Measurements from ENCODE around the gene VSIR. TPM values are rescaled to one million over a fixed set of nuclear protein-coding genes. Genes with fewer than 3 reads are reported as not detected.

The VSIR gene
- total RNA-seq, 4 donors from 2014 or later: 34.1 to 51.7 (median 44.8) TPM

- DNase-seq: no peak
- intact Hi-C loops (cut with DNase I): no loop called here
- no peak for TF ChIP-seq POLR2A (IDR thresholded peaks at IDR 0.05)
- H3K9me3 ChIP-seq: no peaks in the 10 kb centered on the region
- H3K4me1 ChIP-seq: peaks cover 0 to 31% (median 9%) of the 10 kb centered on the region in 3 donors
- H3K36me3 ChIP-seq: no peaks in the 10 kb centered on the region
- no peak overlapping the region for H3K27ac ChIP-seq
- 82% methylated on average over 5 of the region's 5 CpGs for WGBS, 2 donors
- no peaks in the 10 kb centered on the region for H3K27me3 ChIP-seq
- no peak overlapping the region for H3K4me3 ChIP-seq
Measured at GRCh38 chr10:71698737-71699136, 74.6 kb downstream of the VSIR start.

- no peak for DNase-seq
- WGBS, 2 donors: 55 to 69% methylated on average over 5 to 7 of the region's 7 CpGs
- Histone ChIP-seq H3K27me3 (no peaks in the 10 kb centered on the region), H3K9me3 (no peaks in the 10 kb centered on the region), H3K4me1 (peaks cover 0 to 37% (median 9%) of the 10 kb centered on the region in 3 donors), H3K4me3 (no peak overlapping the region), H3K27ac (no peak overlapping the region), H3K36me3 (no peaks in the 10 kb centered on the region)
- intact Hi-C loops (cut with DNase I): no loop called here
- TF ChIP-seq POLR2A (IDR thresholded peaks at IDR 0.05): no peak
- TF ChIP-seq, protein P1, sequence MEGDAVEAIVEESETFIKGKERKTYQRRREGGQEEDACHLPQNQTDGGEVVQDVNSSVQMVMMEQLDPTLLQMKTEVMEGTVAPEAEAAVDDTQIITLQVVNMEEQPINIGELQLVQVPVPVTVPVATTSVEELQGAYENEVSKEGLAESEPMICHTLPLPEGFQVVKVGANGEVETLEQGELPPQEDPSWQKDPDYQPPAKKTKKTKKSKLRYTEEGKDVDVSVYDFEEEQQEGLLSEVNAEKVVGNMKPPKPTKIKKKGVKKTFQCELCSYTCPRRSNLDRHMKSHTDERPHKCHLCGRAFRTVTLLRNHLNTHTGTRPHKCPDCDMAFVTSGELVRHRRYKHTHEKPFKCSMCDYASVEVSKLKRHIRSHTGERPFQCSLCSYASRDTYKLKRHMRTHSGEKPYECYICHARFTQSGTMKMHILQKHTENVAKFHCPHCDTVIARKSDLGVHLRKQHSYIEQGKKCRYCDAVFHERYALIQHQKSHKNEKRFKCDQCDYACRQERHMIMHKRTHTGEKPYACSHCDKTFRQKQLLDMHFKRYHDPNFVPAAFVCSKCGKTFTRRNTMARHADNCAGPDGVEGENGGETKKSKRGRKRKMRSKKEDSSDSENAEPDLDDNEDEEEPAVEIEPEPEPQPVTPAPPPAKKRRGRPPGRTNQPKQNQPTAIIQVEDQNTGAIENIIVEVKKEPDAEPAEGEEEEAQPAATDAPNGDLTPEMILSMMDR (IDR thresholded peaks at IDR 0.05): no peak
Measured at GRCh38 chr10:71697938-71698709, 75.2 kb downstream of the VSIR start.

Small RNAs within 50 kb of the gene (small RNA-seq; reads per million reads assigned to genes)
- 0 reads per million in 4 donors for gene MIR7152

Other genes with a start within 250 kb of the VSIR start
- under 1 TPM in 2 of 4 donors, not detected in 2; under 0.01 to 0.15 TPM for gene C10orf105, start 53.7 kb downstream of the VSIR start, total RNA-seq
- gene PSAP, start 77.7 kb upstream of the VSIR start, total RNA-seq: 100 to 1,000 TPM; 280 to 623 (median 490) TPM
- 10 to 100 TPM in 1 of 4 donors, 1 to 10 TPM in 3; 5.3 to 15.4 (median 9.6) TPM for gene CHST3, start 190.9 kb upstream of the VSIR start, total RNA-seq